ENCODE data around the gene TMED4.
"Not testable (repeated sequence)": the region's sequence is repeated elsewhere in the genome, so short reads cannot be mapped to it uniquely, and the experiment has no call there.

The TMED4 gene

DNA sequence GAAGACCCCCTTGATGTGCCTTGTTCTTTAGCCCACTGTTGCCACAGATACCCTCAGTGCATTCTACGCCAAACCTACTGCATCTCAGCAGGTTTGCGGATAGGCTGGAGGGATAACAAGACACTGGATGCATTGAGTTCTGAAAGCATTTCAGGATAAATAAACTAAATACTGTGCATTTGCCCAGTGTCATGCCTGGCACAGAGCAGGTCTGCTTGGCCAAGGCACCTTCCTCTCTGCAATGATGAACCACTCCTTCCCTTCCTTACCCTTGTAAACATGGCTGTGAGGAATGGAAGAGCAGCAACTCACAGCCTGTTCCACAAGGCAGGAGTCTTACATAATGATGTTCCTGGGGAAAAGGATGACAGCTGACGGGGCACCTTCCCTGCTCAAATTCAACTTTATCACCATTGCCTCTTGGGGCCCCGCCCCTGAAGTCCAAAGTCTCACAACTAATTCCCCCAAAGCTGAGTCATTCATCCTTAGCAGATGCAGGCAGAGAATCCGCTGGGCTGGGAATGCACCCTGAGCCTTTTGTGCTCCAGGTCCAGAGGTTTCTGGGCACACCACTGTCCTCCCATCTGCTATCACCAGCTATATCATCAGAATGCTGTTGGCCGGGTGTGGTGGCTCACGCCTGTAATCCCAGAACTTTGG is 19.9 kb downstream of the TMED4 start:
- peak; percentile 41 for DNase-seq (ENCODE audit: low read depth)
- no peak overlapping the region for H3K4me3 ChIP-seq (ENCODE audit: low read length)
- TF ChIP-seq, protein P1, sequence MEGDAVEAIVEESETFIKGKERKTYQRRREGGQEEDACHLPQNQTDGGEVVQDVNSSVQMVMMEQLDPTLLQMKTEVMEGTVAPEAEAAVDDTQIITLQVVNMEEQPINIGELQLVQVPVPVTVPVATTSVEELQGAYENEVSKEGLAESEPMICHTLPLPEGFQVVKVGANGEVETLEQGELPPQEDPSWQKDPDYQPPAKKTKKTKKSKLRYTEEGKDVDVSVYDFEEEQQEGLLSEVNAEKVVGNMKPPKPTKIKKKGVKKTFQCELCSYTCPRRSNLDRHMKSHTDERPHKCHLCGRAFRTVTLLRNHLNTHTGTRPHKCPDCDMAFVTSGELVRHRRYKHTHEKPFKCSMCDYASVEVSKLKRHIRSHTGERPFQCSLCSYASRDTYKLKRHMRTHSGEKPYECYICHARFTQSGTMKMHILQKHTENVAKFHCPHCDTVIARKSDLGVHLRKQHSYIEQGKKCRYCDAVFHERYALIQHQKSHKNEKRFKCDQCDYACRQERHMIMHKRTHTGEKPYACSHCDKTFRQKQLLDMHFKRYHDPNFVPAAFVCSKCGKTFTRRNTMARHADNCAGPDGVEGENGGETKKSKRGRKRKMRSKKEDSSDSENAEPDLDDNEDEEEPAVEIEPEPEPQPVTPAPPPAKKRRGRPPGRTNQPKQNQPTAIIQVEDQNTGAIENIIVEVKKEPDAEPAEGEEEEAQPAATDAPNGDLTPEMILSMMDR (conservative IDR thresholded peaks at IDR 0.05; ENCODE audit: low read length): no peak

DNA sequence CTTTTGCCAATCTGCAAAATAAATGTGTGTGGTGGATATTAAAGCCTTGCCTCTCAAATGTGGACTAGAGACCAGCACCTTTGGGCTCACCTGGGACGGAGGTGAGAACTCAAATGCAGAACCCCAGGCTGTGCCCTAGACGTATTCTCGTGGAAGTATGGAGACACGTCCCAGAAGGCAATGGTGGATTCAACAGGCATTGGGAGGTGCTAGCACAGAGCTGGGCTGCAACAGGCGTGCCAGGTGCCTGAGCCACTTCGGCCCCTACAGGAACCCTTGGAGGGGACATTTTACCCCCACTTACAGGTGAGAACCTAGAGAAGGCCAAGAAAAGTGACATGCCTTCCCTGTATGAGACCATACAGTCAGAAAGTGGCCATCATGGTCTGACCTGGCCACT is 20.6 kb downstream of the TMED4 start:
- DNase-seq (ENCODE audit: low read depth): no peak
- TF ChIP-seq, protein P1 (conservative IDR thresholded peaks at IDR 0.05; ENCODE audit: low read length): no peak
- H3K4me3 ChIP-seq (ENCODE audit: low read length): no peak overlapping the region

DNA sequence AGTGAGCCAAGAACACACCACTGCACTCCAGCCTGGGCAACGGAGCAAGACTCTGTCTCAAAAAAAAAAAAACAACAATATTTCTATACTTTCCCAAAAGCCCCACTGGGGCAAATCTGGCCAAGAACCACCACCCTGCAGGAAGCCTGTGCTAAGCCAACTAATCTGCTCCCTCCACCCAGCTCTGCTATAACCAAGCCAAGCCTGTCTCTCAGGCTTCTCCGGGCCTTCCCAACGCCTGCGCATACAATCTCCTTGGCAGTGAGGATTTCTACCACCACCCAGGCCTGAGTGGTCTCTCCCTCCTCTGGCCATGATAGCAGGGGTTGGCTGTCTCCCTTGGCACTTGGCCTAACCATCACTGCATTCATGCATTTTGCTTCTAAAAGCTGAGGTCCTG is 22.5 kb downstream of the TMED4 start:
- TF ChIP-seq, protein P1 (conservative IDR thresholded peaks at IDR 0.05; ENCODE audit: low read length): no peak
- no peak for DNase-seq (ENCODE audit: low read depth)
- H3K4me3 ChIP-seq (ENCODE audit: low read length): no peak overlapping the region

DNA sequence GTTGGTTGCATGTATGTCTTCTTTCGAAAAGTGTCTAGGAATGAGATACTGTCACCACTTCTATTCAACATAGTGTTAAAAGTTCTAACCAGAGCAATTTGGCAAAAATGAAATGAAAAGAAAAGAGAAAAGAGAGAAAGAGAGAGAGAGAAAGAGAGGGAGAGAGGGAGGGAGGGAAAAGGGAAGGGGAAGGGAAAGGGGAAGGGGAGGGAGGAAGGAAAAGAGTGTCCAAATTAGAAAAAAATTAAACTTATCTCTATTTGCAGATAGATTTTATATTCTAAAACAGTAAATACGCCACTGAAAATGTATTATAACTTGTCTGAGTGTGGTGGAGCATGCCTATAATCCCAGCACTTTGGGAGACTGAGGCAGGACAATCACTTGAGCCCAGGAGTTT is 24.5 kb downstream of the TMED4 start:
- TF ChIP-seq, protein P1 (conservative IDR thresholded peaks at IDR 0.05; ENCODE audit: low read length): no peak
- no peak overlapping the region for H3K4me3 ChIP-seq (ENCODE audit: low read length)
- DNase-seq (ENCODE audit: low read depth): no peak

DNA sequence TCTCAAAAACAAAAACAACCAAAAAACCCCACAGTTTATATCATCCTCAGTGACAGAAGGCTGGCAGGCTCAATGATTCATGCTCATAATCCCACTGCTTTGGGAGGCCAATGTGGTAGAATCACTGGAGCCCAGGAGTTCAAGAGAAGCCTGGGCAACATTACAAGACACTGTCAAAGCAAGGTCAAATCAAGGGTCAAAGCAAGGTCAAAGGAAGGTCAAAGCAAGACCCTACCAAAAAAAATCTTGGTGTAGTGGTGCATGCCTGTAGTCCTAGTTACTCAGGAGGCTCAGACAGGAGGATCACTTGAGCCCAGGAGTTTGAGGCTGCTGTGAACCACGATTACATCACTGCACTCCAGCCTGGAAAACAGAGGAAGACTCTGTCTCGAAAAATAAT is 26.7 kb downstream of the TMED4 start:
- TF ChIP-seq, protein P1 (conservative IDR thresholded peaks at IDR 0.05; ENCODE audit: low read length): no peak
- no peak overlapping the region for H3K4me3 ChIP-seq (ENCODE audit: low read length)
- DNase-seq (ENCODE audit: low read depth): no peak

DNA sequence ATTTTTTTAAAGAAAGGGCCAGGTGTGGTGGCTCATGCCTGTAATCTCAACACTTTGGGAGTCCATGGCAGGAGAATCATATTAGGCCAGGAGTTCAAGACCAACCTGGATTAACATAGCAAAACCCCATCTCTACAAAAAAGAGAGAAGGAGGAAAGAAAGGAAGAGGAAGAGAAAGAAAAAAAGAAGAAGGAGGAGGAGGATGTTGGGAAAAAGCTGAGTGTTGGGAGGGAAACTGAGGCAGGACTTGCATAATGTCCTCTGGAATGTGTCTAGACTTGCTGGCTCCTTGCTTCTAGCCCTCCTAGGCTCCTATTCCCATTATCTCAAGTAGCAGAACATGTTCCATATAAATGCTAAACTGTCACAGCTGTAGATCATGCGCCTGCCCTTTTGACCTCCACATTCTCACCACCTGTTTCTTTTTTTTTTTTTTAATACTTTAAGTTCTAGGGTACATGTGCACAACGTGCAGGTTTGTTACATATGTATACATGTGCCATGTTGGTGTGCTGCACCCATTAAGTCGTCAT is 29.5 kb downstream of the TMED4 start:
- DNase-seq (ENCODE audit: low read depth); H3K4me3 ChIP-seq (ENCODE audit: low read length): not testable (repeated sequence)

DNA sequence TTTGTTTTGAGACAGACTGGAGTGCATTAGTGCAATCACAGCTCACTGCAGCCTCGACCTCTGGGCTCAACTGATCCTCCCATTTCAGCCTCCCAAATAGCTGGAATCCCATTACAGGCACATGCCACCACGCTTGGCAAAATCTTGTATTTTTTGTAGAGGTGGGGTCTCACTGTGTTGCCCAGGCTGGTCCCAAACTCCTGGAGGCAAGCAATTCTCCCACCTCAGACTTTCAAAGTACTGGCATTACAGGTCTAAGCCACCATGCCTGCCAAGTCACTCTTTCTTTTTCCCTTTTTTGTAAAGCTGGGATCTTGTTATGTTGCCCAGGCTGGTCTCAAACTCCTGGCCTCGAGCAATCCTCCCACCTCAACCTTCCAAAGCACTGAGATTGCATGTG is 32.6 kb downstream of the TMED4 start:
- TF ChIP-seq, protein P1 (conservative IDR thresholded peaks at IDR 0.05; ENCODE audit: low read length): no peak
- no peak overlapping the region for H3K4me3 ChIP-seq (ENCODE audit: low read length)
- no peak for DNase-seq (ENCODE audit: low read depth)
